NCI-H774 (cell line): ENCODE data around the gene MEF2D.

Source experiments
- DNase-seq: peaks from one replicate; lab custom pipeline; 2025; lab: John Stamatoyannopoulos, UW

The MEF2D gene

DNA sequence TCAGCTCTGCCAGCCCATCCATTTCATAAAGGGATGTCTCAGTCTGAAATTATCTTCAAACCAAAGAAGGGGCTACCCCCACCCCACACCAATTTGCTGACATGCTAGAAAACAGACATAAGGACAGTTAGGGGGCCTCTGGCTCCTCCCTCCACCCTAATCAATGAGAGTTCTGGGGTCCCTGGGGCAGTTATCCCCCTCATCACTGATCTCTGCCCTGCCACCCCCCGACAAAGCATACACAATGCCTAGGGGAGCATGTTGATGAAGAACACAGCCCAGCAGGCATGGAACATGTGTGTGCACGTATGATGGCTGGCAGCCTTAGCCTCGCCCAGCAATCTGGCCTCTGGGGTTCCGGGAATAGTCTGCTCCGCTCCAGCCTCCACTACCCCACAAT lies 72.6 kb downstream of the MEF2D start:
- no peak for DNase-seq

DNA sequence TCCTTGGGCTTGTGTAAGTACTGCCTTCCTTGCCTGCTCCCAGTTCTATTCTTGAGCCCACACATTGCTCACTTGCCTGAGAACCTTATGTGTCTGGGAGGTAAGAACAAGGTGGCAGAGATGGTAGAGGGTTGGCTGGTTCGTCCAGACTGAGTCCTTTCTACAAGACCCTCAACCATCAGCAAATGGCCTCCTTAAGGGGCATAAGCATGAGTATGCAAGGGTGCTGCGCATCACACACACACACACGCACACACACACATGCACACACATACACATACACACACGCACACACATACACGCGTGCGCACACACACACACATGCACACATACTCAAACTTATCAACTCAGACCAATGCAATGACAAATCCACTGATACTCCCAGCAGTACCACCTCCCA lies 74.6 kb downstream of the MEF2D start:
- no peak for DNase-seq

DNA sequence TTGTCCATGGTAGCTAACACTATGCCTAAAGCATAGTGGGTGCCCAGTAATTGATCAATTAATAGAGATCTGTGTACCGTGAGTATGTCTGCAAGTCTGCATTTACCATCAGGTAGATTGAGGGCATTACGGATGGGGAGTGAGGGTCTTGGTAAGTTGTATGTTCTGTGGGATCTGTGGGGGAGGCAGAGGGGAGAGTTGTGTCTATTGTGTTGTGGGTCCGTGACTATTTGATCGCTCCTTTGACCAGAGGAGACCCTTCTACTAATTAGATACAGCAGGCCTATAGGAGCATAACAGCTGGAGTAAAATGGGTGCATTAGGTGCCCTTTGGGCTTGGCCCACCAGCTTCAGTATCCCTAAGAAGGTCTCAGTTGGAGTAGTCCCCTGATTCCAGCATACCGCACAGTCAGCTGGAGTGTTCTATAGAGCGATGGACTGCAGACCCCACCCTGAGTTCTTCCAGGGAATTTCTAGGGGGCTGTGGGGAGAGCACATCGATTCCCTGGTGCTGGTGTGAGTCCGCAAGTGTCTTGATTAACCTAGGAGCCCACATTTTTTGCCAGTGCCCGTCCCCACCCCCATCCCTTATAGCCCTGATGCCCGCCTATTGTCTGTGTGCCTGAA lies 75.7 kb downstream of the MEF2D start:
- no peak for DNase-seq

DNA sequence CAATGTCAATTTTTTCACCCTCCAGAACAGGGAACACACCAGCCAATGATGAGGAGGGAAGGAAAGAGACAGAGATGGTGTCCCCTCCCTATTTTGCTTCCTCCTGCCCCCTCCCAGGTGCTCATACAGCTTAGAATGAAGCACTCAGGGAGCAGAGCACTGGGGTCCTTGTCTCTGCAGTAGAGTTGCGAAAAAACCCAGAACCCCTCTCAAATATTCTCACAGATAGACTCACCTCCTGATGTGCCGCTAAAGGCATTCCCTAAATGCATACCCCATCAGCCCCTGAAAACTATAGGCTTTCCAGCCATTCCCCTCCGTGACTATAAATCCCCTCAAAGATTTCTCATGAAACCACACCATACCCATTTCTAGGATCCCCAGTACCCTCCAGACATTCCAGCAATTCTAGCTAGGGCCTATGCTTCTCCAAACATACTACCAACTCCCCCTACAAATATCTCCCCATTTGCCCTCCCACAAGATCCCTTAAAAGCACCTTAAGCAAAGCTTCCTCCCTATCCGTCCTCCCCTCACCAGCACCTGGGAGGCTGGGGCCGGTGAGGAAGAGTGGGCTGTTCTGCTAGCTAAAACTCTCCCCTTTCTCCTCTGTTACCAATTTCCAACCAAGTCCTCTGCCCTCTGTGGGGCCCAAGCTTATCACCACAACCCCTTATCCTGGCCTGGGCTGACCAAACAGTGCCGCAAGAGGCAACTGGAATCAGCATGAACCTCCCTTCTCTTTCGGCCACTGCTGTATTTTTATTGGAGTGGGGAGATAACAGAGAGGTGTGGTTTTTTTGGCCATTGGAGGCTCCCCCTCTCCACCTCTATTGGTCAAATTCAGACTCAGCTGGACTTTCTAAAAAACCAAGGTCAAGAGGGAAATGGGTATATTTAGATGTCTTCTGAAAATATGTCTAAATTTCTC lies 76.9 kb downstream of the MEF2D start:
- DNase-seq, result no peak

DNA sequence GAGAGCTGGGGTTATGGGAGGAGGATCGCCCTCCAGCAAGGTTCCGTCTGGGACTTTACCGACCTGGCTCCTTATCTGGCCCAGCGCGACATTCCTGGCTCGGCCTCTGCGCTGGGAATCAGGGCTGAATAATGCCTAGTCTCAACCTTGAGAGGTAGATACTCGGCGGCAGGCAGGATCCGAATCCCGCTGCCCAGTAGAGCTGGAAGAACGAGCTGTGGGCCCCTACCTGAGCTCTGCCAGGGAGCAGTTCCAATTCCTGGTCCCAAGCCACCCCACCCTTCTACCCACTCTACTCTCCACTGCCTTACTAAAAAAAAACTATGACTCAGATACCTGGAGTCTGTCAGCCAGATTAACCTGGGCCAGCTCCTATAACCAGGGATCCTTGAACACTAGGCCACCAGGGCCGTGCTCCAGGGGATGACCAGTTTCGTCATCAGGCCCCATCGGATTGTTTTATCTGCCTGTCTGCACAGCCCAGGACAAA lies 77.9 kb downstream of the MEF2D start:
- DNase-seq, result no peak

DNA sequence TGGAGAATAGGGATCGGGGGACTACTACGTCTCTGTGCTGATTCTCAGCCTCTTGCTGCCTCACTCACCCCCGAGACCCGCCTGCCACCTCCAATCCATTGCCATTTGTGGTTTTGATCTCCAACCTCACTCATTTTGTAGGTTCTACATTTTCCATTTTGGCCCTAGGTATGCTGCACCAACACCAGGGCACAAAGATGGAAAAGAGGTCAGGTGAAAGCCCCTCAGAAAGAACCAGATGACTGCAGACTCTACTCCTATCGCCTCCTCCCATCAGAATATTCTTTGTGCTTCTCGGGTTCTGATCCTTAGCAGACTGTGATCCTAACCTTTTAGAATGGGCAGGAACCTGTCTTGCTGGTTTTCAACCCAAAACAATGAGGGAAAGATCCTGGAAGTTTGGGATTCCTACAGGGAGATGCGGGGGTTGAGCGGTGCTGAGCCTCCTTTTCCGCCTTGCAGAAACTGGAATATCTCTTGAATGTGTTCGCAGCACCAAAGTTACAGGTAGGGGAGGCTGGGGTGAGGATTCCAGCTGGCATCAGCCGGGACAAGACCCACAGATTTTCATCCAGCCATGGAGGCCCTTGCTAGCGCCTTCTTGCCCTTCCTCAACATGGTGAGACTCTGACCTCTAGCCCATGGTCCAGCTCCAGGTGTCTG lies 78.5 kb downstream of the MEF2D start:
- DNase-seq, result no peak

DNA sequence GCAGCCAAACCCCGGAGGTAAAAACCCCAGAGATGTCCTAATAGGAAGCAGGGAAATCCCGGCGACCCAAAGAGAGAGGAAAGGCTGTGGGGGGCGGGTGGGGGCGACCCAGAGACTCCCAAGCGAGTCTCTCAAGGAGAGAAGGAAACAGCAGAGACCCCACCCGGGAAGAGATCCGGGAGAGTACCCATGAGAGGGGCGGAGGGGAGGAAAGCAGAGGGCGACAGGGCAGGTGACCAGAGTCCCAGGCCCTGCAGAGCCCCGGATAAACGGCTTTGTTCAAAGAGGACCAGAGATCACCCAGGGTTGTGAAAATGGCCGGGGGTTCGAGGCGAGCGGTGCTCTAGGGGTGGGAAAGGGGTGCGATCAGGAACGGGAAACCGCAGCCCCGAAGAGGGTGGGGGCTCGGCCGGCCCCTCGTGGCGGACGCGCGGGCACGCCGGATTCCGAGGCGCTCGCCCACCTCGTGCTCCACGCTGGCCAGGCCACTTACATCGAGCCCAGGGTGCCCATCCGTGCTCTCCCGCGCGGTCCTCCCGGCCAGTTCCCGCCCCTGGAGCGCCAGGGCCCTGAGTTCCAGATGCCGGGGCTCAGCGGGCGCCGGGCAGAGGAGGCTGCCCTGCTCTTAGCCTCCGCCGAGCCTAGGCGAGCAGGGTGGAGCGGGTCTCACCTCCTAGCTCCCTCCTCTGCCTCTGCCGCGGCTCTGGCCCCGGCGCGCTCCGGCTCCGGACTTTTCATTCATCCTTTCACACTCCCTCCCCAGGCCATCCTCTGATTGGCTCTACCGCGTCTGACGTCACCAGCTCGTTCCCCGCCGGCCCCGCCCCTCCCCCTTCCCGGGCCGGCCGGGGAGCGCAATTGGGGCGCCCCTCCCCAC lies 79.3 kb downstream of the MEF2D start:
- peak; percentile 87 for DNase-seq

DNA sequence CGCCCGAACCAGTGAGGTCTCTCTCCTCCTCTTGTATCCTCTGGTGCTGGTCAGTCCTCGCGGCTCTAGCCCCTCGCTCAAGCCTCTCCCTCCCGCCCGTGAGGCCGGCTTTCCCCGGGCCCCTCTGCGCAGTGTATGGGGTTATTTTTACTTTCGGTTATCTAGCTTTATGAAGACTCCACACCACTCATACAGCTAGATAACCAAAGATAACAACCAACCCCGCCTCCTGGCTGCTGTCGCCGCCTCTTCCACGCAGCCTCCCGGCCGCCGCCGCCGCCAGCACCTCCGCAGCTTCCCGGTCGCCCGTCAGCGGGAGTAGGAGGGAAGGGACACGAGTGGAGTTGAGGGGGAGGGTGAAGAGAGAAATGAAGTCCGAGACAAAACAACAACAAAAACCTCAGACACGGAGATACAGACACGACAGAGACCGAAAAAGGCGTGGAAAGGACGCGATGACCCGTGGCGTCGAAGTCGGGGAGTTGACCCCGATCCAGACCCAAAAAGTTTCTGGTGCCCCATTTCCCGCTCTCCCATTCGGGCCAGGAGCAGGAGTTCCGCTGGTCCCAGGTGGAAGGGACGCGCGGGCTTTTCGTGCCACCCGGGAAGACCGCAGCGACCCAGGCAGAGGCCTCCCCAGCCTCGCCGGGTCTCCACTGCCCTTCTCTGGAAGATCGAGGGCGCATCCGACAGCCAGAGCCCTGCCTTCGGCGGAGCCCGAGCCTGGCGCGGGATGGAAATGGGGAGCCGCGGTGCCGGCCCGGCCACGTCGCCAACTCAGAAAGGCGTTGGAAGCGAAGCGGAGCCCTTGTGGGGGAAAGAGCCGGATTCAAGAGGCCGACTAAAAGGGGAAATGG lies 80.1 kb downstream of the MEF2D start:
- no peak for DNase-seq

DNA sequence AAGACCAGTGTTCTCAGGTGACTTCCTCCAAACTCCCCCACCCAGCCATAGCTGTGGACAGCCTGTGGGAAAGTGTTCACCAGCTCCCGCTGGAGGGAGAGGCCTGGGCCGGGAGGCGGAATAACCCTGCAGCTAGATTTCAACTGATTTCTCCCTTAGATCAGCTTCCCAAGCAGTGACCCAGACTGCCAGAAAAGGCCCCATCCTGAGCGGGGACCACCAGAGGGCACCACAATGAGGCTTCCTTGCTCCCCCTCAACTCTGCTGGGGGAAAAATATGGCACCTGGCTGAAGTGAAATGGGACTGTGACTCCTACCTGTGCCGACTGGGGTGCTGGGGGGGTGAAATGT lies 80.7 kb downstream of the MEF2D start:
- no peak for DNase-seq

DNA sequence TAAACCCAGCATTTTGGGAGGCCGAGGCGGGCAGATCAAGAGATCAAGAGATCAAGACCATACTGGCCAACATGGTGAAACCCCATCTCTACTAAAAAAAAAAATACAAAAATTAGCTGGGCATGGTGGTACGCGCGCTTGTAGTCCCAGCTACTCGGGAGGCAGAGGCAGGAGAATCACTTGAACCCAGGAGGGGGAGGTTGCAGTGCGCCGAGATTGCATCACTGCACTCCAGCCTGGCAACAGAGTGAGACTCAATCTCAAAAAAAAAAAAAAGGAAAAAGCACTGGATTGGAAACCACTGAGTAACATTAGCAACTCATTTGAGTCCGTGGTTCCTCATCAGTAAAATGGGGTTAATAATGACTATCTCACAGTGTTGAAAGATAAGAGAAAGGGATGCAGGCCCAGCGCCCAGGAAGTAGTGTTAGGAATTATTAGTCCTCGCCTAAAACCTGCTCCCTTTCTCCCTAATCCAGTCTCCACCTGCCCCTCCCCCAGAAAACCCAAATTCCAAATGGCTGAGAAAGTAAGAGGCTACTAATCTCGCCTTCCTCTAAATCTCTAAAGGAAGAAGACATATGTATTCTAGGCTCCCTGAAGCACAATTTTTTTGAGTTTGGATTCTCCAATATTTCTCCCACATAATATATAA lies 82.0 kb downstream of the MEF2D start:
- DNase-seq, result no peak

DNA sequence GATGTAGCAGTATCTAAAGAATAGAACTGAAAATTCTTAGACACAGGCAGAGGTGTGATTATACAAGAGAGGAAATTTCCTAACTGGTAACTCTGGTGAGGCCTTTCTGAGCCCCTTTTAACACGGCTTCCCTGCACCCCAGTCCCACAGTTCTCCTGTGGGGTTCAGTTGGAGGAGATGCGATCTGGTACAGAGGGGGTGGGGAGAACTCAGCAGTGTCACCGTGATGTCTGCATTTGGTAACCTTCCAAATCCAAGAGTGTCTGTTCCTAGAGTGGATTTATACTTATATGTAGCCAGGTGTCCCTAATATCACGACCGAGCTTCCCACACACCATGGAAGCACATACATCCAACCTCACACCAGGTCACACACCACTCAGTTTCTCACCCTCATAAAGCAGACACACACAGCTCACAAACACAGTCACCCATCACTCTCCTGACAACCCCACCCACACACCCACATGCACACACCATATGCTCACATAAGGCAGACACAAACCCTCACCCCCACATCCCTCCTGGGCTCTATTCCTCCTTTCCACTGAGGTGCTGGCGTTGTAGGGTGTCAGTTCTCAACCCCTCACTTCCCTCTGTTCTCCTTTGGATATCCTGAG lies 83.1 kb downstream of the MEF2D start:
- DNase-seq, result no peak

DNA sequence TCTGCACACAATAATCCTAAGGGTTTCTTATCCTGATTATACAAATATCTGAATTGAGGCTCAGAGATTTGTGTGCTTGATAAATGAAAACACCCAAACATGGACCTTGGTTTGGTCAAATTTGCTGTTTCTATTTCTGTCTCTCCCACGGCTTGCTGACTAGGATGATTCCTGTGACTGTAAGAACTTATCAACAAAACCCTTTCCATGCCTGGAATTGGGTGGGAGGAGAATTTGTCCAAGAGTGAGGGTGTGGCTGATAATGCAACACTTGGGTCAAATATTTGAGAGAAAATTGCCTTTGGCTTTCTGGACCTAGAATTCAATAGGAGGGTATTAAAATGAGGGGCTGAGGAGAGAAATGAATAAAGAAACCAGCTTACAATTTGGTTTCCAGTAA lies 83.6 kb downstream of the MEF2D start:
- DNase-seq, result no peak

DNA sequence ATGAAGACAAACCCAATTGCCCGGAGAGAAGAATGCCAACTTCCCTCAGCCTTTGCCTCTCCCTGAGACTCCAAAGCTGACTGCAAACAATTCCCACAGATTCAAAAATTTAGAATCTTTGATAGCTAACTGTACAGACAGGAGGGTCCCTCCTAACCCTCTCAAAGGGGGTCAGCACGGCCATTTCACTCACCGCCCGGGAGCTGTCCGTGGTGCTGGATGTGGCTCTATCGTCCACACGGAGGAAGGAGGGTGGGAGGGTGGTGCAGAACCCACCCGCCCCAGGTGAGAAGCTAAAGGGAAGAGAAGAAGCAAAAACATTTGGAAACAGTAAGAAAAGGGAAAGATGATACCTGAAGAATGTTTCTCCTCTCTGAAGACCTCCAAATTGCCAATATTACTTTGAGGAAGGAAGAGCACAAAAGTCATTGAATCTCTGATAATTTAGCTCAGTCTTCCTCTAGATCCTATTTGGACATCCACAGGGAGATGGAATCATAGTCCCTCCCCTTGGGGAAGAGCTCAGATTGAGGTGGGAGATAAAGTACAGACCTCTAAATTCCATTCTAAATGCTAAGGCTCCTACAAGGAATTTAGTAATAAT lies 86.0 kb downstream of the MEF2D start:
- no peak for DNase-seq
